GM10847 (cell line): ENCODE results near the gene GHRH.

Experiments used
- POLR2A ChIP-seq: IDR thresholded peaks from 2 replicates; pipeline ENCODE4 v1.6.1; 2011; ENCODE audit not compliant: insufficient read length; ENCODE audit errors: extremely low read depth

Gene GHRH

DNA sequence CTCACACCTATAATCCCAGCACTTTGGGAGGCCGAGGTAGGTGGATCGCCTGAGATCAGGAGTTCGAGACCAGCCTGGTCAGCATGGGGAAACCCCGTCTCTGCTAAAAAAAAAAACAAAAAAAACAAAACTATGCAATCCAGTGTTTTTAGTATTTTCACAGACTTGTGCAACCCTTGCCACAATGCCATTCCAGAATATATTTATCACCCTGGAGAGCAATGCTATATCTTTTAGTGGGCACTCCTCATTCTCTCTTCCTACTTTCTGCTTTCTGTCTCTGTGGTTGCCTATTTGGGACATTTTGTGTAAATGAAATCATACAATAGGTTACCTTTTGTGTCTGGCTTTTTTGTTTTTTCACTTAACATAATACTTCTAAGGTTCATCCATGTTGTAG, 43.2 kb downstream of the GHRH start:
- TF ChIP-seq POLR2A, result no peak

DNA sequence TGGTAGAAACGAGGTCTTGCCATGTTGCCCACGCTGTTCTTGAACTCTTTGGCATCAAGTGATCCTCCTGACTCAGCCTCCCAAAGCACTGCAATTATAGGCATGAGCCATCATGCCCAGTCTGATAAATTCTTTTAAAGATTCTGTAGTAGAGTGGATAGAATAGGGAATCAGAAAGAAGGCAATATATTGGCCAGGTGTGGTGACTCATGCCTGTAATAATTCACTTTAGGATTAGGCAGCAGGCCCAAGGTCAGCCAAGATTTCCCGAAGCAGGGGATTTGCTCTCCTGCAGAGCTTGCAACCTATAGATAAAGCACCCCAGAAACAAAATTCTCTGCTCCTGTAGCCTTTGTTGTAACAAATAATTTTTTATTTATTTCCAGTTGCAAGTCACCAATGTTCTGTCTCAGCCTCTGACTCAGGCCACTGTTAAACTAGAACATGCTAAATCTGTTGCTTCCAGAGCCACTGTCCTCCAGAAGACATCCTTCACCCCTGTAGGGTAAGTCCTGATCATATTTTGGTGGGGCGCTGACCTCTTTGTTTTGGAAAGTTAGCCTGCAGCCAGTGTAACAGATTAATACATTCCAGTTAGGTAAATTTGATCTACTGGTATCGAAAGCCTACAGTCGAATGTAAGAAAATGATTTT, 51.8 kb downstream of the GHRH start:
- no peak for TF ChIP-seq POLR2A

DNA sequence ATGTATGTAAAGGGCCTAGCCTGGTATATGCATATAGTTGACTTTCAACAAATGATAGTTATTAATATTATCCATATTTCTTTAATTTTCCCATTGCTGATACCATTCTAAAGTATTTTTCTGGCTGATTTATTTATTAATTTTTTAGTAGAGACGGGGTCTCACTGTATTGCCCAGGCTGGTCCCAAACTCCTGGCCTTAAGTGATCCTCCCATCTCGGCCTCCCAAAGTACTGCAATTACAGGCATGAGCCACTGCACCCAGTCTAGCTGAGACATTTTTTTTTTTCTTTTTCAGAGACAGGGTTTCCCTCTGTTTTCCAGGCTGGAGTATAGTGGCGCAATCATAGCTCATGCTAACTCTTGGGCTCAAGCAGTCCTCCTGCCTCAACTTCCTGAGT, 52.4 kb downstream of the GHRH start:
- no peak for TF ChIP-seq POLR2A

DNA sequence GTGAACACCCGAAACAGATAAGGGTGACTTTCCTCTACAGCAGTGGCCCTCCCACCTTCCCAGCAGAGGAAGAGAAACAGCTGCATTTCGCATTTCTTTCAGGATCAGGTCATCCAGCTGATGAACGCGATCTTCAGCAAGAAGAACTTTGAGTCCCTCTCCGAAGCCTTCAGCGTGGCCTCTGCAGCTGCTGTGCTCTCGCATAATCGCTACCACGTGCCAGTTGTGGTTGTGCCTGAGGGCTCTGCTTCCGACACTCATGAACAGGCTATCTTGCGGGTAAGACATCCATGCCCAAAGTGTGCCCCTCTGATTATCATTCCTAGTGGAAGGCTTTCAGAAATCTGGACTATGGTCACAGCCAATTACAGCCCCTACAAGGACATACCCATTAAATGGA, 54.4 kb downstream of the GHRH start:
- TF ChIP-seq POLR2A, result no peak

DNA sequence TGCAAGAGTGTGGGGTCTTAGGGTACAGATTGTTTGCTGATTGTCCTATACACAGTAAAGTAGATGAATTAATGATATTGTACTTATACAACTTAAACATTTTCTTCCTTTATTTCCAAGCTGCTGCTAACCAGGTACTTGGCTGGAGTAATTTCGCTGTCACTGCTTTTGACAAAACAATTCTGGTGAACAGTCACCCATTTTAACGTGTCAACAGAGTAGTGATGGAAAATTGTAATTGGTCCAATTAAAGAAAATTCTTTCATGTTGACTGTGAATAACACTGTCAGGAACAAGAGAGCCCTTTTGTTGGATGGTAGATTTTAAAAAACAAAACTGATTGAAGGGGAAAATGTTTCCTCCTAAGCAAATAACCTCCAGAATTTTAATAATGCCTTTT, 55.8 kb downstream of the GHRH start:
- no peak for TF ChIP-seq POLR2A

DNA sequence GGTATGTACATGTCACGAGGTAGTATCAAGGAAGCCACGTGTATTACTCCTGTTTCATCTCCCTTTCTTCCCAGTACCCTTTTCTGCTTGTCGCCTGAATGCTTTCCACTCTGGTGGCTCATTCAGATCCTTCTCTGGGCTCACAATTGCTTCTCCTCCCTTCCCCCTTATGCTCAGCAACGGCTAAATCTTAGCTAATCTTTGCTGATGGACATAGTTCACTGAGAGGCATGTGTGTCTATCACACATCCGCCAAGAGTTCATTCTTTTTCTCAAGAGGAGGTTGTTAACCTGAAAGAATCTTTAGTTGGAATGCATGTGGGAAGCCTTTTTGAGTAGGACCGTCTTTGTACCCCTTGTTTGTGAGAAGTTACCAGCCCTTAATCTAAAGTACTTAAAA, 56.5 kb downstream of the GHRH start:
- no peak for TF ChIP-seq POLR2A

DNA sequence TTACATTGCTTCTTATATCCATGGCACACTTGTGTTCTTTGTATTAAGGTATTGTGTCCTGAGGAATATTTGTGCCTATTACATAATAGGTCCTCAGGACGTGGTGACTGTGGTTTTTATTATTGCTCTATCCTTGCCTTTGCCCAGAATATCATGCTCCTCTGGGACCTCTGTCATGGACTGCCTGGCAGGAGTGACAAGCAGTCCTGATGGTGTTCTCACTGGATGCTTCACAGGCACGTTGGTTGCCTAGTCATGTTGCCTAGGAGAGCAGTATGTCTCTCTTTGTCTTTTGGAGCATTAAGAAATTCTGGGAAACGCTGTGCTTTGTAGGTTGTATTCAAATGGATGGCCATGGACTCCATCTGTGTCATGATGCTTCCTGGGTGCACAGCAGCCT, 57.6 kb downstream of the GHRH start:
- no peak for TF ChIP-seq POLR2A

DNA sequence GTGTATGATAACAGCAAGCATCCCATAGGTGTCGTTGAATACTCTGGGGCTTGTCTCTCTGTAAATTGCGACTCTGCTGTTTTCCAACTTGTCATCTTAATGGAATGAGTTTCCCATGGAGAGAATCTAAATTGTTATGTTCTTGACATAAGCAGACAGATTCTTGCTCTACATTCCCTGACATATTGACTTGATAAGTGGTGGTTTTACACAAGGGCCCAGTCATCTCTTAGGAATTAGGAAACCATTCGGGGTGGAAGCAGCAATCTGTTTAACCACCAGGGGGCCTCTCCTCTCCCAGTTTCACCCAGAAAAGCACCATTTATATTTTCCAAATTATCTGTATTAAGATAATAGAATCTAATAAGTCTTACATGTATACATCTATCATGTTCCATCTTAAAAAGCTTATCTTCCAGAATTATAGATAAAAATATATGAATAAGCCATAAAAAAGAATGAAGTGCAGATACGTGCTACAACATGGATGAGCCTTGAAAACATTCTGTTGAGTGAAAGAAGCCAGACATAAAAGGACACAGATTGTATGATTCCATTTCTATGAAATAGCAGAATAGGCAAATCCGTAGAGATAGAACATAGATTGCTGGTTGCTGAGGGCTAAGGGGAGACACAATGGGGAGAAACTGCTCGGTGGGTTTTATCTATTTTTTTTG, 59.2 kb downstream of the GHRH start:
- no peak for TF ChIP-seq POLR2A

DNA sequence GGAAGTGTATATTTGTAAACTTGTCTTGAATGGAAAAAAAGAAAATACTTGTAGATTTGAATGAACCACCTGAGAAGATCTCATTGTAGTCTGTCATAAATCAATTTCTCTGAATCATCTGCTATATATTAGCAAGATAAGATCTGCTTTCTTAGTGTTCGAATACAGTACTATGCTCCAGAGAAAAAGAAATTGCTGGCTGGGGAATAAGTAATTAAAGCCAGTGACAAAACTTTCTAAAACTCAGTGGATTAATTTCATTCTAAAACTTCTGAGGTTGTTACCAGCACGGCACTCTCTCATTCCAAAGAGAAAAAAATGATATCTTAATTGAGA, 59.8 kb downstream of the GHRH start:
- no peak for TF ChIP-seq POLR2A
